IPS-20b (cell line): ENCODE results near the gene RAE1.

Source experiments
- H3K27ac ChIP-seq: one replicate; pipeline ENCODE4 v1.5.1; 2013; ENCODE audit warnings: low read length
- H3K27me3 ChIP-seq: 2 replicates; pipeline ENCODE4 v1.6.1; 2013; ENCODE audit warnings: mild to moderate bottlenecking, low read length, inconsistent platforms; ENCODE audit not compliant: insufficient read depth
- H3K36me3 ChIP-seq: 2 replicates; pipeline ENCODE4 v1.6.1; 2013; ENCODE audit warnings: low read depth, mild to moderate bottlenecking, inconsistent platforms, low read length, moderate library complexity; ENCODE audit not compliant: insufficient read depth
- H3K4me1 ChIP-seq: 2 replicates; pipeline ENCODE4 v1.6.1; 2013; ENCODE audit warnings: mild to moderate bottlenecking, control low read depth, inconsistent platforms, low read length, moderate library complexity; ENCODE audit not compliant: insufficient read depth
- H3K4me3 ChIP-seq: 2 replicates; pipeline ENCODE4 v1.5.1; 2013; ENCODE audit warnings: mild to moderate bottlenecking, low read length, inconsistent platforms
- H3K9ac ChIP-seq: 2 replicates; pipeline ENCODE4 v1.6.1; 2013; ENCODE audit warnings: low read depth, mild to moderate bottlenecking, inconsistent platforms, low read length, moderate library complexity
- H3K9me3 ChIP-seq: 2 replicates; pipeline ENCODE4 v1.6.1; 2013; ENCODE audit warnings: mild to moderate bottlenecking, low read depth, low read length, inconsistent platforms; ENCODE audit not compliant: insufficient read depth

Gene RAE1

DNA sequence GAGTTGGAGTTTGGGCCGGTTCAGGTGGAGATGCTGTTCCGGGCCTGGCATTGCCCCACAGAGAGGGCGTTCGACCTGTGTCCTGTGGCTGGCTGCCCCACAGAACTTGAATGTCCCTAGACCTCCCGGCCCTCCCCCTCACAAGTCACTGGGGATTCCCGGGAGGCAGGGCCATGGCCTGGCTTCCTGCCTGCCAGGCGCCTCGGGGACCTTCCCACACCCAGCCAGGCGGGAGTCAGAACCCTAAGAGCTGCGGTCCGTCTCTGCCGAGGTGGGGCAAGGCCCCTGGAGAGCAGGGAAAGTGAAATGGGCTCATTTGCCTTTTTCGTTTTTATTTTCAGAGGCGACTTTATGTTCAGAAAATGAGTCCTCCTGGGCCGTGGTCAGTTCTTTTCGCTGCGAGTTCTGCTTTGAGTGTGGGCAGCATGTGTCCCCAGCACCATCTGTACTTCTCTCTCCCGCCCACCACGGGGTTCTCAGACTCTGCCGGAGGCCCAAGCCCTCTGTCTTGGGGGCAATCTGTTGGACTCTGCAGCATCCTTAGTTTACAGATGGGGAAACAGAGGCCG, 48.6 kb downstream of the RAE1 start:
- peaks cover 8% of the 10 kb centered on the region for H3K4me1 ChIP-seq
- H3K36me3 ChIP-seq = peaks cover 89% of the 10 kb centered on the region
- H3K9ac ChIP-seq = no peak overlapping the region; the same call in 1 of the 2 replicates
- no peak overlapping the region for H3K4me3 ChIP-seq
- no peaks in the 10 kb centered on the region for H3K9me3 ChIP-seq
- no peak overlapping the region for H3K27ac ChIP-seq
- H3K27me3 ChIP-seq = no peaks in the 10 kb centered on the region

- no peak overlapping the region for H3K4me3 ChIP-seq
Observed at GRCh38 chr20:57400231-57400701, 49.2 kb downstream of the RAE1 start.

DNA sequence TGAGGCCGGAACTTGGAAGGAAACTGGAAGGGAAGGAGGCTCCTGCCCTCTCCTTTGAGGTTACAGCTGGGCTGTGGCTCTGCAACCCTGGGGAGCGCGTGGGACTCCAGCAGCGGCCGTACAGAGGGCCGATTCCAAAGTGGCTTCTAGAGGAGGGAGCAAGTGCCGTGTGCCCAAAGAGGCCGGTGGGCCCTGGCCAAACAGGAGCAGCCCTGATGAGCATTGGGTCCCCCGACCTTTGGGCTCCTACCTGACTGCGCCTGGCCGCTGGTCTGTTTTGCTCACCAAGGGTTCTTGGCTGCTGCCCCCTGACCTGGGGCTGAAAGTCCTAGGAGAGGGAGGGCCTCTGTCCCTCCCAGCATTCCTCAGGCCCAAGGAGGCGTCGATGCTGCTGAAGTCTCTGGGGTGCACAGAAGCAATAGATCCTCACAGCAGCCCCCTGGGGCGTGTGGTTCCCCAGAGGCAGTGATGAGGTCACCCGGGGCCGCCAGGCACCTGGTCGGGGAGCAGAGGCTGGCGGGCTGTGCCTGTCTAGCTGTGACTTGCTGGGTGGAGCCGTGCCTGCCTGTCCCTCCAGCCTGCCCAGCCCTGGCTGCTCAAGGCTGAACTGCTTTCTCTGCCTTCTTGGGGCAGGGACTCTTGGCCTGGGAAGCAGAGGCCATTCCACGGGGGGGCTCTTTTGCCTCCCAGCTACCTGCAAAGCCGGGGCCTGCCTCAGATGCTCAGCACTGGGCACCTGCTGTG, 49.9 kb downstream of the RAE1 start:
- Histone ChIP-seq H3K4me3 (no peak overlapping the region), H3K27ac (no peak overlapping the region)

More at GRCh38 chr20:57400231-57400701, 49.2 kb downstream of the RAE1 start:
- Histone ChIP-seq H3K36me3 (peaks cover 88% of the 10 kb centered on the region), H3K9me3 (no peaks in the 10 kb centered on the region), H3K9ac (no peak overlapping the region), H3K27me3 (no peaks in the 10 kb centered on the region), H3K27ac (no peak overlapping the region), H3K4me1 (peaks cover 6% of the 10 kb centered on the region)

DNA sequence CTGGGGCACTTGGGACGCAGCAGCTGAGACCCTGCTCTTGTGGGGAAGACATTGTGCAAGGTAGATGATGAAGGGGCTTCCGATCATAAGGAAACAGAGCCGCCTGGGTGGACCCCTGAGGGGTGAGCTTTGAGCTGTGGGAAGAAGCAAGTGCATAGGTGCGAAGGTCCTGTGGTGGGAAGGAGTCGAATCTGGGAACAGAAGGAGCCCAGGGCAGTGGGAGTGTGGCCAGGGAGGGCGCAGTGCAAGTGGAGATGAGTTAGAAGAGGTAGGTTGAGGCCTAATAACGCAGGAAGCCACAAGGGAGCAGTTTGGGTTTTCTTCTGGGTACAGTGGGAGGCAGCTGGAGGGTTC, 50.5 kb downstream of the RAE1 start:
- Histone ChIP-seq H3K9me3 (no peaks in the 10 kb centered on the region), H3K9ac (no peak overlapping the region), H3K4me1 (no peaks in the 10 kb centered on the region), H3K27me3 (no peaks in the 10 kb centered on the region), H3K27ac (no peak overlapping the region), H3K36me3 (peaks cover 90% of the 10 kb centered on the region), H3K4me3 (no peak overlapping the region)

More for the DNA sequence above, 49.9 kb downstream of the RAE1 start:
- H3K4me1 ChIP-seq = peaks cover 2% of the 10 kb centered on the region
- no peaks in the 10 kb centered on the region for H3K9me3 ChIP-seq
- H3K36me3 ChIP-seq = peaks cover 90% of the 10 kb centered on the region
- H3K9ac ChIP-seq = no peak overlapping the region
- no peaks in the 10 kb centered on the region for H3K27me3 ChIP-seq

DNA sequence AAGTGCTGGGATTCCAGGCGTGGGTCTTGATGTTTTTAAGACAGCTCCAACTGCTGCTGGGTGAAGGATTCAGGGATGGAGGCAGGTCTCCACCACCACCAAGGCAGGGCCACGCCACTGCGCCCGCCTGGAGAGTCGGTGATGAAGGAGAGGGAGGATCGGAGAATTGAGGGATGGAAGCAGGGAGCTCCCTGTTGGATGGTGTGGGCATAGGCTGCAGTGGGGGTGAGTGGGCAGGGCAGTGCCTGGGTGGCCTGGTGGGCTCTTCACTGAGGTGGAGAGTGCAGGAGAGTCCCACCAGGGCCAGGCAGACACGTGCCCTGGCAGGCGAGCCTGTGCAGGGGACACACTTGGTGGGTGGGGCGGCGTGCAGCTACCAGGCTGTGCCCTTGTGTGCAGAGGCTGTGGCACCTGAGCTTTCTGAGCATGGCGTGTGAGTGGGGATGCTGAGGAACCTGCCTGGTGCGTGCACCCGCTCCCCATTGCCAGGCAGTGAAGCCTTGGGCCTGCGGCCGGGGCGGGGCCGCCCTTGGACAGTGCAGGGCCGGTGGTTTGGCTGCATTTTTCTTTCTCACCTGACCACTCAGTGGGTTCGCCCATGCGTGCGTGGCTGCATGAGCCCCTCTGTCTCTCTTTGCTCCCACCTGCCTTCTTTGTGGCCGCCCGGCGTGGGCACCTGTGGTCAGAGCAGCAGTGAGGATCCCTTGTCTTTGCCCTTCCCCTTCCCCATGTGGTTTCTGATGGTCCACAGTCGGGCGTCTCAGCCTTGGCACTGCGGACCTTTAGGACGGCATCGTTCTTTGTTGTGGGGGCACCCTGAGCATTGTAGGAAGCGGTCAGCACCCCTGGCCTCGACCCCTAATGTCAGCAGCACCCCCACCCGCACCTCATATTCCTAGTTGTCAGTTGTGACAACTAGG, 51.4 kb downstream of the RAE1 start:
- Histone ChIP-seq H3K4me3 (no peak overlapping the region), H3K9me3 (no peaks in the 10 kb centered on the region), H3K36me3 (peaks cover 88% of the 10 kb centered on the region), H3K4me1 (no peaks in the 10 kb centered on the region), H3K27me3 (no peaks in the 10 kb centered on the region), H3K9ac (no peak overlapping the region), H3K27ac (no peak overlapping the region)

- Histone ChIP-seq H3K36me3 (peaks cover 89% of the 10 kb centered on the region), H3K4me3 (no peak overlapping the region), H3K9me3 (no peaks in the 10 kb centered on the region), H3K27me3 (no peaks in the 10 kb centered on the region), H3K9ac (no peak overlapping the region), H3K4me1 (no peaks in the 10 kb centered on the region), H3K27ac (no peak overlapping the region)
Observed at GRCh38 chr20:57403216-57403615, 52.2 kb downstream of the RAE1 start.

DNA sequence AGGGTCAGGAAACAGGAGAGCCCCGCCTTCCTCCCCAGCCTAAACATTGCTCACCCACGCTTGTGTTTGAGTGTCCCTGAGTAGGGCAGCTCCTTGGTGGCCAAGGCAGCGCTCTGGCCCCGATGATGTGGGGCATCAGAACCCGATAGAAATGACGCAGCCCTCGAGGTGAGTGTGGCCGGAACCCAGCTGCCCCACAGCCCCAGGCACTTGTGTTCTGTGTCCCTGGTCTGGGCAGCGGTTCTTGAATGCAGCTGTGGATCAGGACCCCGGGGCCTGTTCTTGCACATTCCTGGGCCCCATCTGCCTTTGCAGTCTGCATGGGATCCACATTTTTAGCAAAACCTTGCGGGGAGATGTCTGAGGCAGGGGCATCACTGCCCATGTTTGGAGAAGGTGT, 53.0 kb downstream of the RAE1 start:
- H3K4me1 ChIP-seq = no peaks in the 10 kb centered on the region
- H3K27me3 ChIP-seq = no peaks in the 10 kb centered on the region
- no peak overlapping the region for H3K9ac ChIP-seq
- H3K4me3 ChIP-seq = no peak overlapping the region
- H3K27ac ChIP-seq = no peak overlapping the region
- H3K36me3 ChIP-seq = peaks cover 92% of the 10 kb centered on the region
- no peaks in the 10 kb centered on the region for H3K9me3 ChIP-seq

GRCh38 chr20:57404419-57405072, 53.5 kb downstream of the RAE1 start:
- Histone ChIP-seq H3K27ac (no peak overlapping the region), H3K9ac (no peak overlapping the region), H3K4me1 (no peaks in the 10 kb centered on the region), H3K9me3 (no peaks in the 10 kb centered on the region), H3K27me3 (no peaks in the 10 kb centered on the region), H3K4me3 (no peak overlapping the region), H3K36me3 (peaks cover 92% of the 10 kb centered on the region)

DNA sequence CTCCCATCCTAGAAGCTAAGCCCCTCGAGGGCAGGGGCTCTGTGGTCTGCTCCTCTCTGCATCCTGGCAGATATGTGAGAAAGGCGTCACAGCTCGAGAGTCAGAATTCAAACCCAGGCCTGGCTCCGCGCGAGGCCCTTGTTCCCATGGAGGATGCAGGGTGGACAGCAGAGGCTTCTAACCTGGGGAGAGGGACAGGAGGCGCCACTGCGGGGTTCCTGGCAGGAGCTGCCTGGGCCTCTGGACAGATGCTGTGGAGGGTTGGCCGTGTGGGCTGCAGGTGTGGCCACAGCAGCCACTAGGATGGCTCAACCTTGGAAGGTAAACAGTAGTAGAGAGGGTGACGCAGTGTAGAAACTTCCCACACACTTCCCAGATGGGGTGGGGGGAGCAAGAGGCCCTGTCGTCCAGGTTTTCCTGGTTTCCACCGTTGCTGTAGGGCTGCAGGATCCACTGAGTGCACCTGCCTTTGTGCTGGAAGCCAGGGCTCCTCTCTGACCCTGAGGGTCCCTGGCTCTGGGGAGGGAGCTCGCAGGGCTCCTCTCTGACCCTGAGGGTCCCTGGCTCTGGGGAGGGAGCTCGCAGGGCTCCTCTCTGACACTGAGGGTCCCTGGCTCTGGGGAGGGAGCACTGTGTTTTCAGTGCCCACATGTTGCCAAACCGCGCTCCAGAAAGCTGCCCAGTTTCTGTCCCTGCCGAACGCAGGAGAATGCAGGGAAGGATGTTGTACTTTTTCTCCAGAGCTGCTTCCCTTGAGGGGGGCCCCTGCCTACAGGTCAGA, 54.4 kb downstream of the RAE1 start:
- H3K9ac ChIP-seq = no peak overlapping the region
- no peaks in the 10 kb centered on the region for H3K4me1 ChIP-seq
- no peaks in the 10 kb centered on the region for H3K27me3 ChIP-seq
- H3K4me3 ChIP-seq = no peak overlapping the region
- H3K36me3 ChIP-seq = peaks cover 88% of the 10 kb centered on the region
- no peaks in the 10 kb centered on the region for H3K9me3 ChIP-seq
- no peak overlapping the region for H3K27ac ChIP-seq

DNA sequence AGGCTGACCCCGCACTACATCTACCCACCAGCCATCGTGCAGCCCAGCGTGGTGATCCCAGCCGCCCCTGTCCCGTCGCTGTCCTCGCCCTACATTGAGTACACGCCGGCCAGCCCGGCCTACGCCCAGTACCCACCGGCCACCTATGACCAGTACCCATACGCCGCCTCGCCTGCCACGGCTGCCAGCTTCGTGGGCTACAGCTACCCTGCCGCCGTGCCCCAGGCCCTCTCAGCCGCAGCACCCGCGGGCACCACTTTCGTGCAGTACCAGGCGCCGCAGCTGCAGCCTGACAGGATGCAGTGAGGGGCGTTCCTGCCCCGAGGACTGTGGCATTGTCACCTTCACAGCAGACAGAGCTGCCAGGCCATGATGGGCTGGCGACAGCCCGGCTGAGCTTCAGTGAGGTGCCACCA, 56.5 kb downstream of the RAE1 start:
- Histone ChIP-seq H3K4me3 (no peak overlapping the region), H3K4me1 (no peaks in the 10 kb centered on the region), H3K27ac (no peak overlapping the region), H3K9me3 (no peaks in the 10 kb centered on the region), H3K36me3 (peaks cover 69% of the 10 kb centered on the region), H3K27me3 (no peaks in the 10 kb centered on the region), H3K9ac (no peak overlapping the region)

- Histone ChIP-seq H3K4me1 (no peaks in the 10 kb centered on the region), H3K9ac (no peak overlapping the region), H3K27ac (no peak overlapping the region), H3K27me3 (no peaks in the 10 kb centered on the region), H3K36me3 (peaks cover 64% of the 10 kb centered on the region), H3K9me3 (no peaks in the 10 kb centered on the region), H3K4me3 (no peak overlapping the region)
Observed at GRCh38 chr20:57408131-57408530, 57.1 kb downstream of the RAE1 start.
